Stimulated activated naive CD8-positive, alpha-beta T cell treated with anti-CD3 and anti-CD28 coated beads, Interleukin-15, Interleukin-2, amounts not matched to agents 100 ng/mL and 50 ng/mL, for 24 hours (primary cell): ENCODE data around the gene NOL4L.
A peak's percentile ranks its signal among the peaks of the same experiment; 100 is the strongest.

ENCODE experiments used
- H3K27ac Mint-ChIP-seq: one replicate; pipeline ENCODE4 v1.8.0; 2021; ENCODE audit warnings: mild to moderate bottlenecking, mixed read lengths
- H3K27me3 Mint-ChIP-seq: one replicate; pipeline ENCODE4 v1.8.0; 2021; ENCODE audit warnings: mixed read lengths
- H3K36me3 Mint-ChIP-seq: one replicate; pipeline ENCODE4 v1.8.0; 2021; ENCODE audit warnings: low read depth, mixed read lengths
- H3K4me1 Mint-ChIP-seq: one replicate; pipeline ENCODE4 v1.8.0; 2021; ENCODE audit warnings: low read depth, mixed read lengths
- H3K4me3 Mint-ChIP-seq: one replicate; pipeline ENCODE4 v1.8.0; 2021; ENCODE audit warnings: mild to moderate bottlenecking, mixed read lengths
- H3K9me3 Mint-ChIP-seq: one replicate; pipeline ENCODE4 v1.8.0; 2021; ENCODE audit warnings: mixed read lengths

The NOL4L gene

DNA sequence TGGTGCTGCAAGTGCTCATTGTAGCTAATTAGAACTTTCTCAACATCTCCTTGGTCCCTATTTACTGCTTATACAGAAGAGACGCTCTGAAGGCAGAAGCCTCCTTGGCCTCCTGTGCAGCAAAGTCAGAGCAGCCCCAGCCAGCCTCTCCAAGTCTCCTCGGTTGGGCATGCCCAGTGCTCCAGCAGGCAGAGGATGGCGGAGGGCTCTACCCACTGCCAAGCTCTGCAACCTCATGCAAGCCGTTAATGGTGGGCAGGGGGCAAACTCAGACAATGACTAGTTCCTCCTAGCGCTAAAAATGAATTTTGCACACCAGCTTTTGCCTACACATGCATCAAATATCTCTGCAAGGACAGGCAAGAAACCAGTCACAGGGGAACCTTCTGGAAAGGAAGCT, 27.8 kb downstream of the NOL4L start:
- Mint-ChIP-seq H3K27me3 (no peaks in the 10 kb centered on the region), H3K27ac (no peak overlapping the region), H3K9me3 (no peaks in the 10 kb centered on the region), H3K4me1 (peaks cover 84% of the 10 kb centered on the region), H3K4me3 (no peak overlapping the region), H3K36me3 (no peaks in the 10 kb centered on the region)

- Mint-ChIP-seq H3K4me1 (peaks cover 77% of the 10 kb centered on the region), H3K36me3 (no peaks in the 10 kb centered on the region), H3K4me3 (no peak overlapping the region), H3K27me3 (no peaks in the 10 kb centered on the region), H3K9me3 (no peaks in the 10 kb centered on the region), H3K27ac (peak overlapping the region; percentile 8)
Measured at GRCh38 chr20:32556312-32557184, 28.6 kb downstream of the NOL4L start.

DNA sequence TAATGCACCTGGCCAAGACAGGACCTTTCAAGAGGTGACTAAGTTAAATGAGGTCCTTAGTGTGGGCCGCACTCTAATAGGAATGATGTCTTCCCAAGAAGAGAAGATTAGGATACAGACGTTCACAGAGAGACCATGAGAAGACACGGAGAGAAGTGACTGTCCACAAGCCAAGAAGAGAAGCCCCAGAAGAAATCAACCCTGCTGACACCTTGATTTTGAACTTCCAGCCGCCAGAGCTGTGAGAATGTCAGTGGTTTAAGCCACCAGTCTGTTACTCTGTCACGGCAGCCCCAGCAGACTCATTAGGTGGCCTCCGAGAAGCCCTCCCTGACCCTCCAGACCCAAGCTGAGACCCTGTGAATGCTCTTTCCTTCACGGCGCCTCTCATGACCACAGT, 29.5 kb downstream of the NOL4L start:
- Mint-ChIP-seq H3K4me3 (no peak overlapping the region), H3K9me3 (no peaks in the 10 kb centered on the region), H3K27me3 (no peaks in the 10 kb centered on the region), H3K27ac (no peak overlapping the region), H3K4me1 (peaks cover 67% of the 10 kb centered on the region), H3K36me3 (no peaks in the 10 kb centered on the region)

- no peak overlapping the region for H3K4me3 Mint-ChIP-seq
- peak overlapping the region; percentile 66 for H3K27ac Mint-ChIP-seq
- H3K4me1 Mint-ChIP-seq: peaks cover 61% of the 10 kb centered on the region
- no peaks in the 10 kb centered on the region for H3K9me3 Mint-ChIP-seq
- H3K27me3 Mint-ChIP-seq: no peaks in the 10 kb centered on the region
- no peaks in the 10 kb centered on the region for H3K36me3 Mint-ChIP-seq
Measured at GRCh38 chr20:32554965-32555289, 30.2 kb downstream of the NOL4L start.

DNA sequence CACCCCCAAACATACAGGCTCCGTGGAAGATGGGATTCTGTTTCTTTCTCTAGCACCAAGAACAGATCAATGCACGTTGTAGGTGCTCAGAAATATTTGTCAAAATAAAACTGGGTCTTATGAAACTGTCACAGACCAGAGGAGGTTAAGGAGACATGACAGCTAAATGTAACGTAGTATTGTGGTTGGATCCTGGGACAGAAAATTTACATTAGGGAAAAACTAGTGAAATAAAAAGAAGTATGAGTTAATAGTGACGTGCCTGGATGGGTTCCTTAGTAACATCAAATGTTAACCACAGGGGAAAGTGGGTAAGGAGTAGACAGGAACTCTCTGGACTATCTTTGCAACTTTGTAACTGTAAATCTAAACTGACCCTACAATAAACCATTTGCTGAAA, 31.5 kb downstream of the NOL4L start:
- Mint-ChIP-seq H3K4me1 (peaks cover 54% of the 10 kb centered on the region), H3K36me3 (peaks cover 4% of the 10 kb centered on the region), H3K27ac (peak overlapping the region; percentile 75), H3K27me3 (no peaks in the 10 kb centered on the region), H3K9me3 (no peaks in the 10 kb centered on the region), H3K4me3 (peak overlapping the region; percentile 14)

- Mint-ChIP-seq H3K9me3 (no peaks in the 10 kb centered on the region), H3K27me3 (no peaks in the 10 kb centered on the region), H3K4me3 (no peak overlapping the region), H3K27ac (no peak overlapping the region), H3K36me3 (peaks cover 4% of the 10 kb centered on the region), H3K4me1 (peaks cover 63% of the 10 kb centered on the region)
Measured at GRCh38 chr20:32551693-32552092, 33.4 kb downstream of the NOL4L start.

- Mint-ChIP-seq H3K27me3 (no peaks in the 10 kb centered on the region), H3K36me3 (peaks cover 4% of the 10 kb centered on the region), H3K27ac (no peak overlapping the region), H3K4me1 (peaks cover 52% of the 10 kb centered on the region), H3K9me3 (no peaks in the 10 kb centered on the region), H3K4me3 (no peak overlapping the region)
Measured at GRCh38 chr20:32549842-32550241, 35.3 kb downstream of the NOL4L start.

DNA sequence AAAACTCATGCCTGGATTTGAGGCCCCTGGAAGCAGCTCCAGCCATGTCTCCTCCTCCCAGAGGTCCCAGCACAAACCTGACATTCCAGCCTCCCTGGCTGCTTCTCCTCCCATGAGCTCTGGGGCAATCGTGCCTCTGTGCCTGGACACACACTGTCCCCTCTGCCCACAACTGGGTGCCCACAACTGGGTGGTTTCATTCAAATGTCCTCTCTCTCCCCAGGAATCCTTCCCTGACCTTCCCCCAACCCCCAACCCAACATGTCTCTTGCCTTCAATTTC, 37.4 kb downstream of the NOL4L start:
- peaks cover 4% of the 10 kb centered on the region for H3K36me3 Mint-ChIP-seq
- no peaks in the 10 kb centered on the region for H3K27me3 Mint-ChIP-seq
- H3K27ac Mint-ChIP-seq: peak overlapping the region; percentile 18
- H3K9me3 Mint-ChIP-seq: no peaks in the 10 kb centered on the region
- peaks cover 44% of the 10 kb centered on the region for H3K4me1 Mint-ChIP-seq
- no peak overlapping the region for H3K4me3 Mint-ChIP-seq

GRCh38 chr20:32546918-32547752, 38.0 kb downstream of the NOL4L start:
- Mint-ChIP-seq H3K36me3 (peaks cover 4% of the 10 kb centered on the region), H3K27ac (peak overlapping the region; percentile 43), H3K27me3 (no peaks in the 10 kb centered on the region), H3K4me3 (no peak overlapping the region), H3K9me3 (no peaks in the 10 kb centered on the region), H3K4me1 (peaks cover 48% of the 10 kb centered on the region)

DNA sequence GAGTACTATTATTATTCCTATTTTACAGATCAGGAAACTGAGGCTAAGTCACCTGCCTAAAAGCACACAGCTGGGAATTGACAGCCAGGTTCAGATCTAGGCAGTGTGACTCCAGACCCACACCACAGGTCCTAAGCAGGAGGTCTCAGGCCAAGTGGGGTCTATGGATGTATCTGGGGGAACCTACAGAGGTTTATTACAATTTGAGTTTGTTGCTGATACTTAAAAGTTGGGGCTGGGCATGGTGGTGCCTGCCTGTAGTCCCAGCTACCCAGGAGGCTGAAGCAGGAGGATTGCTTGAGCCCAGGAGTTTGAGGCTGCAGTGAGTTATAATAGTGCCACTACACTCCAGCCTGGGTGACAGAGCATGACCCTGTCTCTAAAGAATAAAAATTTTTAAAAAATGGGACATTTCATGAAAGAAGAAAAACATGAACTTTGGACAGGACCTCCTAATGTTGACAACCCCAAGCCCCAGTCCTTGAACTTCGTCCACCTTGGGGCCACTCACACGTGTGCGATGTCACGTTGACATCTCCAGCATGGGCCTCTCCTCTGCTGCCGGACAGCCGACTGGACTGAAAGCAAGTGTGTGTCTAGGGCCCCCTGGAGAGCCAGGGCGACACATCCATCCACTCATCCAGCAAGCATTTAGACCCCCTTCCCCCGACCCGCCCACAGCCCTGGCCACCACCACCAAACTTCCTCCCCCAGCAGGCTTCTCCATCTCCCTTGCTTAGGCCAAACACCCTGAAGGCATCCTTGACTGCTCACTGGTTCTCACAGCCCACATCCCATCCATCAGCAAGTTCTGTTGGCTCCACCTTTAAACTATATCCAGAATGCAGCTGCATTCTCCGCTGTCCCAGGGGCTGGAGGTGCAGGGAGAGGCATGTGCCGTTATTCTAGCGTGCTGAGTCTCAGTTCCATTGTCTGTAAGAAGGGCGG, 40.0 kb downstream of the NOL4L start:
- Mint-ChIP-seq H3K4me1 (peaks cover 63% of the 10 kb centered on the region), H3K4me3 (no peak overlapping the region), H3K27me3 (no peaks in the 10 kb centered on the region), H3K9me3 (no peaks in the 10 kb centered on the region), H3K36me3 (peaks cover 4% of the 10 kb centered on the region), H3K27ac (no peak overlapping the region)

GRCh38 chr20:32544260-32544722, 40.8 kb downstream of the NOL4L start:
- peaks cover 72% of the 10 kb centered on the region for H3K4me1 Mint-ChIP-seq
- no peak overlapping the region for H3K27ac Mint-ChIP-seq
- H3K36me3 Mint-ChIP-seq: peaks cover 4% of the 10 kb centered on the region
- no peak overlapping the region for H3K4me3 Mint-ChIP-seq
- no peaks in the 10 kb centered on the region for H3K27me3 Mint-ChIP-seq
- H3K9me3 Mint-ChIP-seq: no peaks in the 10 kb centered on the region

GRCh38 chr20:32543570-32544259, 41.4 kb downstream of the NOL4L start:
- Mint-ChIP-seq H3K4me1 (peaks cover 78% of the 10 kb centered on the region), H3K9me3 (no peaks in the 10 kb centered on the region), H3K27ac (no peak overlapping the region), H3K4me3 (no peak overlapping the region), H3K36me3 (no peaks in the 10 kb centered on the region), H3K27me3 (no peaks in the 10 kb centered on the region)

GRCh38 chr20:32542259-32542615, 42.9 kb downstream of the NOL4L start:
- H3K27me3 Mint-ChIP-seq: no peaks in the 10 kb centered on the region
- H3K4me1 Mint-ChIP-seq: peaks cover 75% of the 10 kb centered on the region
- no peak overlapping the region for H3K4me3 Mint-ChIP-seq
- no peaks in the 10 kb centered on the region for H3K9me3 Mint-ChIP-seq
- H3K27ac Mint-ChIP-seq: peak overlapping the region; percentile 42
- H3K36me3 Mint-ChIP-seq: no peaks in the 10 kb centered on the region
